ENCODE results near the gene NXT1.
A peak's percentile ranks its signal among the peaks of the same experiment; 100 is the strongest.

NXT1 gene

DNA sequence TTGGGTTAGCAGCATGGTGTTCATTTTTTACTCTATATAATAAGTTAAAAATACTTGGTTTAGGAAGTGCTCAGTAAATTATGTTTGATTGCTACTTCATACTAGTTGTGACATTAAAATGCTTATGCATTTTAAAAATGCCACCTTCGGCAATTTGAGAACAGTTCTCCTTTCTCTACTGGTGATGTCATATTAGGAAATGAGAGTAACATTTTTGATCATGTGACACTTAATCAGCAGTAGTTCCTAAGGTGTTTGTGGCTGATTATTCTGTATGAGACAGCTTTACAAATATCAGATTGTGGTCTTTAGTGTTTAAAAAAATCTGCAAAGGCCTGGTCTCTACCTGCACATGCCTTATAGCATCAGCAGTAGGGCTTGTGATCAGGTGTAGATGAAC lies 15.8 kb downstream of the NXT1 start:
- DNase-seq (ENCODE audit: low read depth, low spot score) = no peak
- Histone ChIP-seq H3K9ac (ENCODE audit: insufficient read length) (no peak overlapping the region), H3K4me3 (no peak overlapping the region), H3K27ac (no peak overlapping the region), H3K36me3 (ENCODE audit: insufficient read depth, low read length) (peaks cover 65% of the 10 kb centered on the region), H3K9me3 (ENCODE audit: low read depth, low read length) (no peaks in the 10 kb centered on the region)
- TF ChIP-seq EZH2 (IDR thresholded peaks at IDR 0.05) = no peak
- TF ChIP-seq FOXP2 (optimal IDR thresholded peaks at IDR 0.05; ENCODE audit: control extremely low read depth, extremely low read length, insufficient read depth) = no peak
- no peak for TF ChIP-seq POLR2AphosphoS5 (IDR thresholded peaks at IDR 0.05; ENCODE audit: borderline replicate concordance, low read depth, low read length)

DNA sequence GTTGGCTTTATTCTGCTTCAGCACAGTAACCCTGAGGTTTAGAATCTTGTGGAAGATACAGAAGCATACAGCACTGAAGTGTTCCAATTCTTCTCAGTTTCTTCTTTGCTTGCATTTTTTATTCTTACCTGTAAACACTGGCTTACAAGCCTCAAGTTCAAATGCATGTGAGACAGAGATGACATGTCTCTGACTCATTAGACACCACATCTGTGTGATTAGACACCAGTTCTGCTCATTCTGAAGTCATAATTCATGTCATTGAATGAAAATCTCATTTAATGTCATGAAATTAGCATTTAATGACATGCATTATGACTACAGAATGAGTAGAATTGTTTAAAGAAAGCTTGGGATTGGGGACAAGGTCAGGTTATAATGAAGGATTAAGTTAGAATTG lies 17.2 kb downstream of the NXT1 start:
- peaks cover 79% of the 10 kb centered on the region for H3K36me3 ChIP-seq (ENCODE audit: insufficient read depth, low read length)
- H3K27ac ChIP-seq = no peak overlapping the region
- no peaks in the 10 kb centered on the region for H3K9me3 ChIP-seq (ENCODE audit: low read depth, low read length)
- H3K4me3 ChIP-seq = no peak overlapping the region
- no peak for DNase-seq (ENCODE audit: low read depth, low spot score)
- TF ChIP-seq POLR2AphosphoS5 (IDR thresholded peaks at IDR 0.05; ENCODE audit: borderline replicate concordance, low read depth, low read length) (no peak), EZH2 (IDR thresholded peaks at IDR 0.05) (no peak)
- H3K9ac ChIP-seq (ENCODE audit: insufficient read length) = no peak overlapping the region

DNA sequence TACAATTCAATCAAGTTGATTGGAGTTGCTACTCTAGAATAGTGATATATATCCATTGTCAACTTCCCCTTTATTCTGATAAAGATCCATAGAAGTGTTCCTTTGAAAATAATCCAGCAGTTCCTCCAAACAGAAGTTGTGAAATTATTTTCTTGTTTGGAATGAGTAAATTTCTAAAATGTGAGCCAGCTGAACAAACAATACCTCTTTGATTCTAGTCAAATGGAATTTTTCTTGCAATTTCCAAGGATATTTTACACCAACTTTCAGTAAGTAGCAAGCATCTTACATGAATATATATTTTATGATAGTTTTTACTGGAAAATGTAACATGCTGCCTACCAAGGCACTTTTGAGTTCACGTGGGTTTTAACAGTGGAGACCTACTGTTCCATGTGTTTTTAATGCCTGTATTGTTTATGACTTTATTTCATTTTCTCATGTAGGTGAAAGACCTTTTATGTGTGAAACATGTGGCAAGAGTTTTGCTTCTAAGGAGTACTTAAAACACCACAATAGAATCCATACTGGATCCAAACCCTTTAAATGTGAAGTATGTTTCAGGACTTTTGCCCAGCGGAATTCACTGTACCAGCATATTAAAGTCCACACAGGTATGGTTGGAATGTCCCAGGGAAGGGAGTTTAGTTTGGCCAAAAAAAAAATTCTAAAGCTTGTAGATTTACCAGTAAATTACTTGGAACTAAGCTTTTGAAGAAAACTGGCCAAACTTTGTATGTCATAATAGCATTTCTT lies 17.9 kb downstream of the NXT1 start:
- DNase-seq (ENCODE audit: low read depth, low spot score) = no peak
- no peak for TF ChIP-seq FOXP2 (optimal IDR thresholded peaks at IDR 0.05; ENCODE audit: control extremely low read depth, extremely low read length, insufficient read depth)
- TF ChIP-seq POLR2AphosphoS5 (IDR thresholded peaks at IDR 0.05; ENCODE audit: borderline replicate concordance, low read depth, low read length) = no peak
- TF ChIP-seq EZH2 (IDR thresholded peaks at IDR 0.05) = no peak
- H3K36me3 ChIP-seq (ENCODE audit: insufficient read depth, low read length) = peaks cover 84% of the 10 kb centered on the region
- no peaks in the 10 kb centered on the region for H3K9me3 ChIP-seq (ENCODE audit: low read depth, low read length)
- no peak overlapping the region for H3K4me3 ChIP-seq
- H3K27ac ChIP-seq = 0 out of 2 replicates have a peak overlapping the region, but pooled peaks have one; percentile 3
- H3K9ac ChIP-seq (ENCODE audit: insufficient read length) = no peak overlapping the region

DNA sequence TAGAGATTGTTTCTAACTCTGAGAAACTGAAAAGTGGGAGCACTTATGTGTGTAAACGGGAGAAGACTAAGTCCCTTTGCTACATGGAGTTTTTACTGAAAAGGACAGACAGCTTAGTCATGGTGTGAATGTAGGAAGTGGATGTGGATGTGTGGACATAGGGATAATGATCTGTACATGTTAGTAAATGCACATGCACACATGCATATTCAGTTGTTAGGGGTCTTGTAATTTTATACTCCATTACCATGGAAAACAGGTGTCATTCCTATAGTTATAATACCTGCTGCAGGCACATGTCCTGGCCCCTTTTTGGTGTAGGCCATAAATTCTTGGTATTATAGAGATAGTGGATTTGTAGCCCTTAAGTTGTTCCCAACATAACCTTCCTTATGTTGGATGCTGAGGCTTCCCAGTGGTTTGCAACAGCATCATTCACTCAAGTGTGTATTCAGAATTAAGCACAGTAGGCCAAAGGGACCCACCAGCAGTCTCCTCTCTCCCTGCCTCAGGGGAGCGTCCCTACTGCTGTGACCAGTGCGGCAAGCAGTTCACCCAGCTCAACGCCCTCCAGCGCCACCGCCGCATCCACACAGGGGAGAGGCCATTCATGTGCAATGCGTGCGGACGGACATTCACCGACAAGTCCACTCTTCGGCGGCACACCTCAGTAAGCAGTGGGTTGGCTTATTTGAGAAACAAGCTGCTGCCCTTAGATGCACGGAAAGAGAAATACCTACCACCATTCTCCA lies 18.7 kb downstream of the NXT1 start:
- TF ChIP-seq POLR2AphosphoS5 (IDR thresholded peaks at IDR 0.05; ENCODE audit: borderline replicate concordance, low read depth, low read length) = no peak
- TF ChIP-seq EZH2 (IDR thresholded peaks at IDR 0.05) = no peak
- no peak for TF ChIP-seq FOXP2 (optimal IDR thresholded peaks at IDR 0.05; ENCODE audit: control extremely low read depth, extremely low read length, insufficient read depth)
- no peak overlapping the region for H3K9ac ChIP-seq (ENCODE audit: insufficient read length)
- no peak overlapping the region for H3K4me3 ChIP-seq
- H3K9me3 ChIP-seq (ENCODE audit: low read depth, low read length) = no peaks in the 10 kb centered on the region
- no peak for DNase-seq (ENCODE audit: low read depth, low spot score)
- 0 out of 2 replicates have a peak overlapping the region, but pooled peaks have one; percentile 3 for H3K27ac ChIP-seq
- peaks cover 92% of the 10 kb centered on the region for H3K36me3 ChIP-seq (ENCODE audit: insufficient read depth, low read length)

DNA sequence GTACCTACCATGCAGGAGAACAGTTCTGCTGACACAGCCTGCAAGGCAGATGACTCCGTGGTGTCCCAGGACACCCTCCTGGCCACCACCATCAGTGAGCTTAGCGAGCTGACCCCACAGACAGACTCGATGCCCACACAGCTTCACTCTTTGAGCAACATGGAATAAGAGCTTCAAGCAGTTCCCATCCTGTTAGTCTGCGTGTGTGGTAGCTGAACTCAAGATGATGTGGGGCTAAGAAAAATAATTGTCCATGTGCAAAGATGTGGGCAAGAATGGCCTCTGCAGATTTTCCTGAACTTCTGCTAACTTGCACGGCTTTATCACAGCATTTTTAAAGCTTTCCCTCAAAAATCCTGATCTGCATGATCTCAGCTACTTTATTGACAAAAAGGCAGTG lies 19.7 kb downstream of the NXT1 start:
- TF ChIP-seq POLR2AphosphoS5 (IDR thresholded peaks at IDR 0.05; ENCODE audit: borderline replicate concordance, low read depth, low read length) (no peak), FOXP2 (optimal IDR thresholded peaks at IDR 0.05; ENCODE audit: control extremely low read depth, extremely low read length, insufficient read depth) (no peak), EZH2 (IDR thresholded peaks at IDR 0.05) (no peak)
- Histone ChIP-seq H3K9me3 (ENCODE audit: low read depth, low read length) (no peaks in the 10 kb centered on the region), H3K4me3 (no peak overlapping the region), H3K36me3 (ENCODE audit: insufficient read depth, low read length) (peaks cover 93% of the 10 kb centered on the region), H3K9ac (ENCODE audit: insufficient read length) (no peak overlapping the region), H3K27ac (no peak overlapping the region)
- DNase-seq (ENCODE audit: low read depth, low spot score) = no peak

DNA sequence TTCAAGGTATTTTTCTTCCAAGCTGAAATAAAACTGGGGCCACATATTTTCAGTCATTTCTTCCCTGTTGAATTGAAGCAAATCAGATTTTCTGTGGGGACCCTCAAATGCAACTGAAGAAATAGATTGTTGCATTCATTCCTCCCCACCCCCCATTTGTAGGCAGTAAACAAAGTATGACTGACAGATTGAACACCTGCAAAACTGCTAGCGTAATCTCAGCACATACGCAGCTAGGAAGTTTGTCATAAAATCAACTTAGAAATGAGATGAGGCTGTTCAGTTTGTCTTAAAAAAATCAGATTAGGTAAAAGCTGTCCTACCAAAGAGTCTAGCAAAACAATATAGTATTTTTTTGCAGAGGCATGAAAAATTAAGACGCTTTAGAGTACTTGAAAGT lies 20.3 kb downstream of the NXT1 start:
- no peak for DNase-seq (ENCODE audit: low read depth, low spot score)
- H3K36me3 ChIP-seq (ENCODE audit: insufficient read depth, low read length) = peaks cover 93% of the 10 kb centered on the region
- TF ChIP-seq FOXP2 (optimal IDR thresholded peaks at IDR 0.05; ENCODE audit: control extremely low read depth, extremely low read length, insufficient read depth) = no peak
- TF ChIP-seq EZH2 (IDR thresholded peaks at IDR 0.05) = no peak
- TF ChIP-seq POLR2AphosphoS5 (IDR thresholded peaks at IDR 0.05; ENCODE audit: borderline replicate concordance, low read depth, low read length) = no peak
- H3K9ac ChIP-seq (ENCODE audit: insufficient read length) = no peak overlapping the region
- H3K27ac ChIP-seq = no peak overlapping the region
- H3K9me3 ChIP-seq (ENCODE audit: low read depth, low read length) = no peaks in the 10 kb centered on the region
- no peak overlapping the region for H3K4me3 ChIP-seq

DNA sequence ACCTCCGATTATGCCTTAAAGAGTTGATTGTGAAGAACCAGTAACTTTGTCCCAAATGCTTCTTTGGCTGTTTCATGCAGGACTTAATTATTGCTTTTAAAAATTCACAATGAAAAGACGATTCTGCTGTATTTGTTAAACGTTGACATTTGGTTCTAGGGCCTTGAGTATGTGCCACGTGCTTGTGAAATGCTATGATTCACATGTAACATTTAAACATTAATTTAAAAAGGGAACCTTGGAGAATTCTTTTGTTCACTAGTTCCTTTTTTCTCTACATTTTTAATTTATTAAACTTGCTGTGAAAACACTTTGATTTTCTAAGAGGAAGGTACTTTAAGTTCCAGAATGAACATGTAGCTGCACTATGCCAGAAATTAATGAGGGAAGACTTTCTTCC lies 20.9 kb downstream of the NXT1 start:
- TF ChIP-seq FOXP2 (optimal IDR thresholded peaks at IDR 0.05; ENCODE audit: control extremely low read depth, extremely low read length, insufficient read depth) = no peak
- TF ChIP-seq EZH2 (IDR thresholded peaks at IDR 0.05) = no peak
- no peak for TF ChIP-seq POLR2AphosphoS5 (IDR thresholded peaks at IDR 0.05; ENCODE audit: borderline replicate concordance, low read depth, low read length)
- Histone ChIP-seq H3K36me3 (ENCODE audit: insufficient read depth, low read length) (peaks cover 98% of the 10 kb centered on the region), H3K4me3 (no peak overlapping the region), H3K9ac (ENCODE audit: insufficient read length) (no peak overlapping the region), H3K27ac (no peak overlapping the region), H3K9me3 (ENCODE audit: low read depth, low read length) (no peaks in the 10 kb centered on the region)
- no peak for DNase-seq (ENCODE audit: low read depth, low spot score)

DNA sequence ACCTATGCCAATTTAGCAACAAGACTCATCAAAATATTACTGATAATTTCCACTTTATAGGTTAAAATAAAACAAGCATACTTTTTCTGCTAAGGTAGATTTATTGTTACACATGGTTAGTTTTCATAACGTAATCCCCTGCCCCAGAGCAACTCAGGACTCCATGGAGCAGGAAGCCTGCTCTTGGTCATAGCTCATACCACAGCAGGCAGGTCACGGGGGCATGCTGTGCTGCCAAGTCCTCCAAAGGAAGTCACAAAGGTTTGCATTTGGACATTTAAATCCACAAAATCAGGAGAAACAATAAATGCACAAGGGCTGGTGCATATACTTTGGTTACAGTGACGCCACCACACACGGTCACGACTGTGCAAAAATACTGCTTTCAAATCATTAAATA lies 23.9 kb downstream of the NXT1 start:
- Histone ChIP-seq H3K36me3 (ENCODE audit: insufficient read depth, low read length) (peaks cover 86% of the 10 kb centered on the region), H3K9ac (ENCODE audit: insufficient read length) (no peak overlapping the region), H3K9me3 (ENCODE audit: low read depth, low read length) (no peaks in the 10 kb centered on the region), H3K27ac (no peak overlapping the region), H3K4me3 (no peak overlapping the region)
- no peak for DNase-seq (ENCODE audit: low read depth, low spot score)
- TF ChIP-seq FOXP2 (optimal IDR thresholded peaks at IDR 0.05; ENCODE audit: control extremely low read depth, extremely low read length, insufficient read depth) (no peak), EZH2 (IDR thresholded peaks at IDR 0.05) (no peak), POLR2AphosphoS5 (IDR thresholded peaks at IDR 0.05; ENCODE audit: borderline replicate concordance, low read depth, low read length) (no peak)

Measured in SK-N-MC (cell line).